ENCODE measurements around the gene RNMT.
A peak's percentile ranks its signal among the peaks of the same experiment; 100 is the strongest.

The RNMT gene

GRCh38 chr18:13793819-13794218 is 67.3 kb downstream of the RNMT start:
- Histone ChIP-seq H3K27me3 (ENCODE audit: insufficient read depth, low read length) (peaks cover 35% of the 10 kb centered on the region), H3K79me2 (ENCODE audit: control insufficient read depth, insufficient read depth, low read length, unreplicated experiment) (no peaks in the 10 kb centered on the region), H3K4me3 (ENCODE audit: low read depth, low read length) (no peak overlapping the region), H3K36me3 (ENCODE audit: insufficient read depth, low read length) (no peaks in the 10 kb centered on the region), H2AFZ (ENCODE audit: low read length, unreplicated experiment) (no peak overlapping the region), H3K27ac (ENCODE audit: low read depth, low read length) (no peak overlapping the region), H3K4me1 (ENCODE audit: control insufficient read depth, insufficient read depth, low read length, unreplicated experiment) (no peaks in the 10 kb centered on the region)

GRCh38 chr18:13796515-13796914 is 70.0 kb downstream of the RNMT start:
- H3K27me3 ChIP-seq (ENCODE audit: insufficient read depth, low read length), result peaks cover 41% of the 10 kb centered on the region
- no peaks in the 10 kb centered on the region for H3K36me3 ChIP-seq (ENCODE audit: insufficient read depth, low read length)
- no peak overlapping the region for H3K27ac ChIP-seq (ENCODE audit: low read depth, low read length)
- H3K4me1 ChIP-seq (ENCODE audit: control insufficient read depth, insufficient read depth, low read length, unreplicated experiment), result peaks cover 3% of the 10 kb centered on the region
- H2AFZ ChIP-seq (ENCODE audit: low read length, unreplicated experiment), result no peak overlapping the region
- H3K79me2 ChIP-seq (ENCODE audit: control insufficient read depth, insufficient read depth, low read length, unreplicated experiment), result no peaks in the 10 kb centered on the region
- no peak overlapping the region for H3K4me3 ChIP-seq (ENCODE audit: low read depth, low read length)

DNA sequence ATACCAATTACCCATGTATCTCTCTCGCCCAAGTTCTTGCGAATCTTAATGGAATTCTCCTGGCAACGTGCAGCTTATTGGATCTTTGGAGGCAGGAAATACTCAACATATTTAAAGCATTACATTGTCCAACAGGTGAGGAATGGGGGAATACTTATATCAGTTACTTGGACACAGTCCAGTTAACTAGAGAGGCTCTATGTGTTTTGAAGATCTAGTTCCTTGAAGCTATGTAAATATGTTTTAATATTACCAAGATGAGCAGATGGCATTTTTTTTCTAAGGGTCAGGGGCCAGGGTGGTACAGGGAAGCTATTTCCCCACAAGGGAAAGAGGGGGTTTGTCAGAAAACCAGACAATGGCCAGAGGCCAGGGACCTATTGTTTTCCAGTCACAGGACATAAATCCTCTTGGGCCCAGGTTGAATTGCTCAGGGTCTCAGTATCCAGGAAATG is 70.7 kb downstream of the RNMT start:
- peaks cover 3% of the 10 kb centered on the region for H3K4me1 ChIP-seq (ENCODE audit: control insufficient read depth, insufficient read depth, low read length, unreplicated experiment)
- H3K27me3 ChIP-seq (ENCODE audit: insufficient read depth, low read length), result peaks cover 44% of the 10 kb centered on the region
- no peak overlapping the region for H3K27ac ChIP-seq (ENCODE audit: low read depth, low read length)
- H3K79me2 ChIP-seq (ENCODE audit: control insufficient read depth, insufficient read depth, low read length, unreplicated experiment), result no peaks in the 10 kb centered on the region
- H2AFZ ChIP-seq (ENCODE audit: low read length, unreplicated experiment), result no peak overlapping the region
- no peaks in the 10 kb centered on the region for H3K36me3 ChIP-seq (ENCODE audit: insufficient read depth, low read length)
- no peak overlapping the region for H3K4me3 ChIP-seq (ENCODE audit: low read depth, low read length)

DNA sequence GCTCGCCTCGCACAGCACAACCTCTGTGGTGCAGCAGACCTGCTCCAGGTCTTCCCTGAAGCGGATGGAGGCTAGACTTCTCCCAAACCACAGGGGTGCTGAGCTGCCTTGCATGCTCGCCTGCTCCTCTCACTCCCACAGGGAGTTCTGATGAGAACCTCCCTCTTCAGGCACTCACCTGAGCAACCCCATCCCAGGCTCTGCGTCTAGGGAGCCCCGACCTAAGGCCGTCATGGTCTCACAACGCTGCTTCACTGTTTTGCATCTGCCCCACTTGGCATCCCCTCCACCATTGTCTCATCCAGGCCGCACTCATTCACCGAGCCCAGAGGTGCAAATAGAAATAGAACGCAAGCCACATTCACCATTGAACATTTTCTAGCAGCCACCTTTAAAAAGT is 72.9 kb downstream of the RNMT start:
- no peak overlapping the region for H3K4me3 ChIP-seq (ENCODE audit: low read depth, low read length)
- peaks cover 65% of the 10 kb centered on the region for H3K27me3 ChIP-seq (ENCODE audit: insufficient read depth, low read length)
- no peaks in the 10 kb centered on the region for H3K36me3 ChIP-seq (ENCODE audit: insufficient read depth, low read length)
- H3K4me1 ChIP-seq (ENCODE audit: control insufficient read depth, insufficient read depth, low read length, unreplicated experiment), result peaks cover 3% of the 10 kb centered on the region
- no peak overlapping the region for H3K27ac ChIP-seq (ENCODE audit: low read depth, low read length)
- H3K79me2 ChIP-seq (ENCODE audit: control insufficient read depth, insufficient read depth, low read length, unreplicated experiment), result no peaks in the 10 kb centered on the region
- H2AFZ ChIP-seq (ENCODE audit: low read length, unreplicated experiment), result no peak overlapping the region

DNA sequence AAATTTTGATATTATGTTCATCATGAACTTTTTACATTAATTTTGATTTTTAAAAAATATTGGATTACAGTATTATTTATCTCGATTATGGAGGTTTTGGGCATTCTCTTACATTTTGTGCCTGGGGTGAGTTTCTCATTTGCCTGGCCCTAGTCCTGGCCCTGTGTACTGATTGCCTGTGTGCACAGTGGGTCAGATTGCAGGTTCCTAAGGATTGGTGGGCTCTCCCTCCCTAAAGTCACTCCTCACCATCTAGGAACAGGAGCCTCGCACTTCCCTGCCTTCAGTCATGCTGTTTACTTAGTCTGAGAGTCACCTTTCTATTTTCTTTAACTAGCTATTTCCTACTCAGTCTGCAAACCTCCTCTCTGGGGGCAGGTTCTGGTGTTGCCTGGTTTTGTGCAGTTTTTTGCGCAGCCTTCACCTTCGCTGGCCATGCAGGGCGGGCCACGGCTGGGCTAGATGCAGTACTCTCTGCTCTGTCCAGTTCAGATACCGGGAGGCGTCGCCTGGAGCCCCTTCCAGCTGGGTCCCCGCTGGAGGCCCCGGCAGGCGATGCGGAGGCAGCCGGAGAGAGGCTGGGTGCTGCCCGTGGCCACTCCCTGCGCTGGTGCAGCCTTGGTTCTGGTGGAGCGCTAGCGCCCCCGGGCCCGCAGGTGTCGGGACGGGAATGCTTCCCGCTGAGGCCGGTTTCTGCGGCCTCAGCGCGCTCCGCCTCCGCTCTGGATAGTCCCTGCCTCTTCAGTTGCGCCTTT is 74.2 kb downstream of the RNMT start:
- Histone ChIP-seq H3K27me3 (ENCODE audit: insufficient read depth, low read length) (peaks cover 78% of the 10 kb centered on the region), H3K27ac (ENCODE audit: low read depth, low read length) (no peak overlapping the region), H3K36me3 (ENCODE audit: insufficient read depth, low read length) (no peaks in the 10 kb centered on the region), H2AFZ (ENCODE audit: low read length, unreplicated experiment) (no peak overlapping the region), H3K79me2 (ENCODE audit: control insufficient read depth, insufficient read depth, low read length, unreplicated experiment) (no peaks in the 10 kb centered on the region), H3K4me1 (ENCODE audit: control insufficient read depth, insufficient read depth, low read length, unreplicated experiment) (peaks cover 3% of the 10 kb centered on the region), H3K4me3 (ENCODE audit: low read depth, low read length) (peak overlapping the region; percentile 72)

DNA sequence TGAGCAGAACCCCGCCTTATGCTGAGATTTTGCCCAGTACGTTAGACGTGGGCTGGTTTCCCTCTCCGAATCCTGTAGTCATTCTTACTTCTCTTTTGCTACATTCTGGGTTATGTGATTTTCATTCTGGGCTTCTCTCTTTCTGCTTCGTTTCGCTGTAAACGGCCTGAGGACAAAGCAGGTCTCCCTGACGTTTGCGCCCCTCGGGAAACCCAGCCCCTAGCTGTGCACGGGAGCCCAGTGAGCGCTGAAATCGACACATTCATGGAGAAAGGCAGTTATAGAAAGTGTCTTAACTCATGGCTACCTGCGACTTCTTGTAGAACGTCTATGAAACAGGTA is 74.8 kb downstream of the RNMT start:
- Histone ChIP-seq H3K27me3 (ENCODE audit: insufficient read depth, low read length) (peaks cover 81% of the 10 kb centered on the region), H3K4me1 (ENCODE audit: control insufficient read depth, insufficient read depth, low read length, unreplicated experiment) (peaks cover 3% of the 10 kb centered on the region), H2AFZ (ENCODE audit: low read length, unreplicated experiment) (peak overlapping the region; percentile 85), H3K79me2 (ENCODE audit: control insufficient read depth, insufficient read depth, low read length, unreplicated experiment) (no peaks in the 10 kb centered on the region), H3K27ac (ENCODE audit: low read depth, low read length) (no peak overlapping the region), H3K4me3 (ENCODE audit: low read depth, low read length) (peak overlapping the region; percentile 72), H3K36me3 (ENCODE audit: insufficient read depth, low read length) (no peaks in the 10 kb centered on the region)

- Histone ChIP-seq H3K36me3 (ENCODE audit: insufficient read depth, low read length) (no peaks in the 10 kb centered on the region), H3K27me3 (ENCODE audit: insufficient read depth, low read length) (peaks cover 83% of the 10 kb centered on the region), H3K79me2 (ENCODE audit: control insufficient read depth, insufficient read depth, low read length, unreplicated experiment) (no peaks in the 10 kb centered on the region), H3K4me3 (ENCODE audit: low read depth, low read length) (no peak overlapping the region), H3K4me1 (ENCODE audit: control insufficient read depth, insufficient read depth, low read length, unreplicated experiment) (peaks cover 3% of the 10 kb centered on the region), H3K27ac (ENCODE audit: low read depth, low read length) (no peak overlapping the region), H2AFZ (ENCODE audit: low read length, unreplicated experiment) (no peak overlapping the region)
Measured at GRCh38 chr18:13804305-13804704, 77.8 kb downstream of the RNMT start.

GRCh38 chr18:13808294-13809042 is 82.0 kb downstream of the RNMT start:
- H3K79me2 ChIP-seq (ENCODE audit: control insufficient read depth, insufficient read depth, low read length, unreplicated experiment), result no peaks in the 10 kb centered on the region
- H3K27ac ChIP-seq (ENCODE audit: low read depth, low read length), result no peak overlapping the region
- no peak overlapping the region for H3K4me3 ChIP-seq (ENCODE audit: low read depth, low read length)
- H3K36me3 ChIP-seq (ENCODE audit: insufficient read depth, low read length), result no peaks in the 10 kb centered on the region
- H2AFZ ChIP-seq (ENCODE audit: low read length, unreplicated experiment), result no peak overlapping the region
- H3K4me1 ChIP-seq (ENCODE audit: control insufficient read depth, insufficient read depth, low read length, unreplicated experiment), result peaks cover 4% of the 10 kb centered on the region
- peaks cover 82% of the 10 kb centered on the region for H3K27me3 ChIP-seq (ENCODE audit: insufficient read depth, low read length)

GRCh38 chr18:13809043-13809430 is 82.6 kb downstream of the RNMT start:
- Histone ChIP-seq H3K27ac (ENCODE audit: low read depth, low read length) (no peak overlapping the region), H3K4me3 (ENCODE audit: low read depth, low read length) (no peak overlapping the region), H3K79me2 (ENCODE audit: control insufficient read depth, insufficient read depth, low read length, unreplicated experiment) (no peaks in the 10 kb centered on the region), H3K36me3 (ENCODE audit: insufficient read depth, low read length) (no peaks in the 10 kb centered on the region), H2AFZ (ENCODE audit: low read length, unreplicated experiment) (no peak overlapping the region), H3K27me3 (ENCODE audit: insufficient read depth, low read length) (peaks cover 76% of the 10 kb centered on the region), H3K4me1 (ENCODE audit: control insufficient read depth, insufficient read depth, low read length, unreplicated experiment) (peaks cover 4% of the 10 kb centered on the region)

- no peak overlapping the region for H3K4me3 ChIP-seq (ENCODE audit: low read depth, low read length)
- peaks cover 4% of the 10 kb centered on the region for H3K4me1 ChIP-seq (ENCODE audit: control insufficient read depth, insufficient read depth, low read length, unreplicated experiment)
- no peak overlapping the region for H2AFZ ChIP-seq (ENCODE audit: low read length, unreplicated experiment)
- no peak overlapping the region for H3K27ac ChIP-seq (ENCODE audit: low read depth, low read length)
- H3K27me3 ChIP-seq (ENCODE audit: insufficient read depth, low read length), result peaks cover 70% of the 10 kb centered on the region
- no peaks in the 10 kb centered on the region for H3K79me2 ChIP-seq (ENCODE audit: control insufficient read depth, insufficient read depth, low read length, unreplicated experiment)
- no peaks in the 10 kb centered on the region for H3K36me3 ChIP-seq (ENCODE audit: insufficient read depth, low read length)
Measured at GRCh38 chr18:13809531-13810255, 83.2 kb downstream of the RNMT start.
